H9 (cell line): ENCODE measurements around the gene MIGA1. TPM values are rescaled to one million over a fixed set of nuclear protein-coding genes. Genes with fewer than 3 reads are reported as not detected.

Source experiments
- DNase-seq: peaks from one replicate; pipeline ENCODE4 v3.0.0-alpha.2; 2017
- H2AFZ ChIP-seq: one replicate; pipeline ENCODE4 v1.6.1; 2013; ENCODE audit warnings: mild to moderate bottlenecking, low read length, control low read depth, moderate library complexity
- H2AK5ac ChIP-seq: 2 replicates; pipeline ENCODE4 v1.6.1; 2013; ENCODE audit warnings: low read length, control low read depth, mixed read lengths; ENCODE audit not compliant: insufficient read length
- H2BK120ac ChIP-seq: one replicate; pipeline ENCODE4 v1.6.1; 2013; ENCODE audit warnings: low read depth, mild to moderate bottlenecking, low read length, control low read depth, inconsistent platforms; ENCODE audit not compliant: poor library complexity, severe bottlenecking
- H2BK12ac ChIP-seq: 2 replicates; pipeline ENCODE4 v1.6.1; 2013; ENCODE audit warnings: low read length, control low read depth, mixed read lengths, low read depth; ENCODE audit not compliant: insufficient read length
- H2BK15ac ChIP-seq: 2 replicates; pipeline ENCODE4 v1.6.1; 2013; ENCODE audit warnings: low read depth, low read length, control low read depth
- H2BK20ac ChIP-seq: one replicate; pipeline ENCODE4 v1.6.1; 2013; ENCODE audit warnings: low read depth, mild to moderate bottlenecking, low read length, control low read depth, inconsistent platforms; ENCODE audit not compliant: poor library complexity, severe bottlenecking
- H2BK5ac ChIP-seq: 2 replicates; pipeline ENCODE4 v1.6.1; 2013; ENCODE audit warnings: low read length, control low read depth, mixed read lengths; ENCODE audit not compliant: insufficient read length
- H3K14ac ChIP-seq: 2 replicates; pipeline ENCODE4 v1.6.1; 2013; ENCODE audit warnings: low read length, control low read depth; ENCODE audit not compliant: insufficient read depth
- H3K18ac ChIP-seq: 2 replicates; pipeline ENCODE4 v1.6.1; 2013; ENCODE audit warnings: low read depth, mild to moderate bottlenecking, mixed read lengths, low read length, control low read depth; ENCODE audit not compliant: insufficient read length
- H3K23ac ChIP-seq: 2 replicates; pipeline ENCODE4 v1.6.1; 2013; ENCODE audit warnings: low read length, control low read depth, mixed read lengths, low read depth; ENCODE audit not compliant: insufficient read length
- H3K23me2 ChIP-seq: 2 replicates; pipeline ENCODE4 v1.6.1; 2013; ENCODE audit warnings: low read depth, mild to moderate bottlenecking, mixed read lengths, low read length, control low read depth; ENCODE audit not compliant: insufficient read length, poor library complexity, severe bottlenecking
- H3K27ac ChIP-seq: 2 replicates; pipeline ENCODE4 v1.5.1; 2013; ENCODE audit warnings: low read length, control low read depth, mixed read lengths, low read depth; ENCODE audit not compliant: insufficient read length
- H3K27me3 ChIP-seq: 2 replicates; pipeline ENCODE4 v1.6.1; 2013; ENCODE audit warnings: low read length, control low read depth, inconsistent platforms; ENCODE audit not compliant: insufficient read depth
- H3K4ac ChIP-seq: 2 replicates; pipeline ENCODE4 v1.6.1; 2013; ENCODE audit warnings: low read depth, mild to moderate bottlenecking, control low read depth, inconsistent platforms, low read length, moderate library complexity
- H3K4me1 ChIP-seq: 2 replicates; pipeline ENCODE4 v1.6.1; 2013; ENCODE audit warnings: low read length, control low read depth, inconsistent platforms; ENCODE audit not compliant: insufficient read depth
- H3K4me2 ChIP-seq: 2 replicates; pipeline ENCODE4 v1.6.1; 2013; ENCODE audit warnings: low read length, control low read depth, mixed read lengths; ENCODE audit not compliant: insufficient read length, insufficient read depth
- H3K56ac ChIP-seq: 2 replicates; pipeline ENCODE4 v1.6.1; 2013; ENCODE audit warnings: low read depth, mild to moderate bottlenecking, mixed read lengths, low read length, control low read depth; ENCODE audit not compliant: insufficient read length
- H3K79me1 ChIP-seq: 2 replicates; pipeline ENCODE4 v1.6.1; 2013; ENCODE audit warnings: low read depth, mild to moderate bottlenecking, moderate library complexity, low read length, control low read depth, inconsistent platforms; ENCODE audit not compliant: insufficient read depth, poor library complexity, severe bottlenecking
- H3K79me2 ChIP-seq: 2 replicates; pipeline ENCODE4 v1.6.1; 2013; ENCODE audit warnings: low read length, control low read depth, inconsistent platforms; ENCODE audit not compliant: insufficient read depth
- H3K9ac ChIP-seq: 2 replicates; pipeline ENCODE4 v1.6.1; 2013; ENCODE audit warnings: low read length, control low read depth, mixed read lengths; ENCODE audit not compliant: insufficient read length; ENCODE audit errors: extremely low read depth
- H3K9me3 ChIP-seq: one replicate; pipeline ENCODE4 v1.6.1; 2013; ENCODE audit warnings: low read depth, low read length, inconsistent platforms; ENCODE audit not compliant: control insufficient read depth
- H3T11ph ChIP-seq: one replicate; pipeline ENCODE4 v1.6.1; 2013; ENCODE audit warnings: mild to moderate bottlenecking, low read length, control low read depth, inconsistent platforms
- H4K20me1 ChIP-seq: one replicate; pipeline ENCODE4 v1.6.1; 2013; ENCODE audit not compliant: control insufficient read depth, insufficient read length, insufficient read depth
- H4K5ac ChIP-seq: 2 replicates; pipeline ENCODE4 v1.6.1; 2013; ENCODE audit warnings: low read depth, mild to moderate bottlenecking, mixed read lengths, low read length, control low read depth; ENCODE audit not compliant: insufficient read length
- H4K8ac ChIP-seq: replicated peaks from 2 replicates; pipeline ENCODE4 v1.6.1; 2013; ENCODE audit warnings: low read length, control low read depth, mixed read lengths, low read depth; ENCODE audit not compliant: insufficient read length
- H4K91ac ChIP-seq: 2 replicates; pipeline ENCODE4 v1.6.1; 2013; ENCODE audit warnings: low read depth, mild to moderate bottlenecking, moderate library complexity, mixed read lengths, low read length, control low read depth; ENCODE audit not compliant: insufficient read length
- H3K27ac Mint-ChIP-seq, 3 experiments: 2 replicates in 2 of 3; 3 replicates in 1 of 3; pipeline ENCODE4 v1.8.0; 2020 to 2021; ENCODE audit warnings: mixed read lengths in 3 of 3, mild to moderate bottlenecking in 1 of 3, moderate library complexity in 1 of 3
- H3K27me3 Mint-ChIP-seq: 2 replicates; pipeline ENCODE4 v1.8.0; 2021; ENCODE audit warnings: low read depth, mild to moderate bottlenecking, moderate library complexity, mixed read lengths
- H3K36me3 Mint-ChIP-seq, 3 experiments: 2 replicates in 2 of 3; 3 replicates in 1 of 3; pipeline ENCODE4 v1.8.0; 2020 to 2021; ENCODE audit warnings: low read depth in 3 of 3, mixed read lengths in 3 of 3; ENCODE audit not compliant: insufficient read depth in 1 of 3
- H3K4me1 Mint-ChIP-seq, 2 experiments: 2 replicates each; pipeline ENCODE4 v1.8.0; 2020; ENCODE audit warnings: mixed read lengths in 2 of 2
- H3K4me3 Mint-ChIP-seq, 2 experiments: 2 replicates in 1 of 2; 3 replicates in 1 of 2; pipeline ENCODE4 v1.8.0; 2020 to 2021; ENCODE audit warnings: mild to moderate bottlenecking in 2 of 2, mixed read lengths in 2 of 2, moderate library complexity in 1 of 2
- H3K9me3 Mint-ChIP-seq, 2 experiments: 2 replicates in 1 of 2; 3 replicates in 1 of 2; pipeline ENCODE4 v1.8.0; 2020; ENCODE audit warnings: mild to moderate bottlenecking in 2 of 2, mixed read lengths in 2 of 2, moderate library complexity in 1 of 2
- CTCF ChIP-seq: fragments of 200-600 bp; sonication (generic); conservative IDR thresholded peaks from 3 replicates; pipeline ENCODE4 v1.8.0; 2021; ENCODE audit warnings: antibody characterized with exemption, mild to moderate bottlenecking
- WGBS: extraction: QIAGEN DNeasy Blood & Tissue Kit; methylation state at CpG from one replicate; pipeline ENCODE4 v1.1.7; 2013; ENCODE audit warnings: missing lambda C conversion rate, low lambda C conversion rate, mixed read lengths; ENCODE audit not compliant: insufficient read length; ENCODE audit errors: extremely low coverage; 5-methylcytosine and 5-hydroxymethylcytosine counted together
- total RNA-seq: library from RNA; stranded (reverse); gene quantifications from 2 replicates; pipeline ENCODE4 v1.2.1, GENCODE V29; 2021

The MIGA1 gene
- total RNA-seq, 1 experiment from 2014 or later, result 6.3 TPM

GRCh38 chr1:77824694-77825093, 45.2 kb downstream of the MIGA1 start:
- TF ChIP-seq CTCF, result no peak
- Histone ChIP-seq H2AK5ac (no peak overlapping the region), H2BK120ac (no peak overlapping the region), H3K14ac (no peak overlapping the region), H4K20me1 (no peaks in the 10 kb centered on the region), H3K9me3 (no peaks in the 10 kb centered on the region), H3K4me1 (no peaks in the 10 kb centered on the region), H3K79me1 (no peaks in the 10 kb centered on the region), H3K9ac (no peak overlapping the region), H3K18ac (no peak overlapping the region), H2AFZ (no peak overlapping the region), H3K4ac (no peak overlapping the region), H4K8ac (no peak overlapping the region), H3K56ac (no peak overlapping the region), H2BK15ac (no peak overlapping the region), H2BK20ac (no peak overlapping the region), H3K23ac (no peak overlapping the region), H4K91ac (no peak overlapping the region), H3K23me2 (no peaks in the 10 kb centered on the region), H3T11ph (no peak overlapping the region), H3K79me2 (no peaks in the 10 kb centered on the region), H2BK12ac (no peak overlapping the region), H2BK5ac (no peak overlapping the region), H4K5ac (no peak overlapping the region), H3K27ac (no peak overlapping the region), H3K4me2 (no peak overlapping the region), H3K27me3 (no peaks in the 10 kb centered on the region)
- peaks cover 5 to 16% (median 12%) of the 10 kb centered on the region in 3 experiments; a peak in 6 of 7 replicates for H3K36me3 Mint-ChIP-seq
- no peak for DNase-seq
- no peak overlapping the region for H3K27ac Mint-ChIP-seq
- H3K4me1 Mint-ChIP-seq, result no peaks in the 10 kb centered on the region
- no peak overlapping the region for H3K4me3 Mint-ChIP-seq
- WGBS, result no CpG with 5 or more reads among the region's 1 CpG
- no peaks in the 10 kb centered on the region for H3K27me3 Mint-ChIP-seq
- H3K9me3 Mint-ChIP-seq, result peaks cover 0 to 3% of the 10 kb centered on the region in 2 experiments; a peak in 1 of 5 replicates
